Measurements from ENCODE around the gene DPAGT1.
"Not testable (repeated sequence)": the region's sequence is repeated elsewhere in the genome, so short reads cannot be mapped to it uniquely, and the experiment has no call there.

The DPAGT1 gene

DNA sequence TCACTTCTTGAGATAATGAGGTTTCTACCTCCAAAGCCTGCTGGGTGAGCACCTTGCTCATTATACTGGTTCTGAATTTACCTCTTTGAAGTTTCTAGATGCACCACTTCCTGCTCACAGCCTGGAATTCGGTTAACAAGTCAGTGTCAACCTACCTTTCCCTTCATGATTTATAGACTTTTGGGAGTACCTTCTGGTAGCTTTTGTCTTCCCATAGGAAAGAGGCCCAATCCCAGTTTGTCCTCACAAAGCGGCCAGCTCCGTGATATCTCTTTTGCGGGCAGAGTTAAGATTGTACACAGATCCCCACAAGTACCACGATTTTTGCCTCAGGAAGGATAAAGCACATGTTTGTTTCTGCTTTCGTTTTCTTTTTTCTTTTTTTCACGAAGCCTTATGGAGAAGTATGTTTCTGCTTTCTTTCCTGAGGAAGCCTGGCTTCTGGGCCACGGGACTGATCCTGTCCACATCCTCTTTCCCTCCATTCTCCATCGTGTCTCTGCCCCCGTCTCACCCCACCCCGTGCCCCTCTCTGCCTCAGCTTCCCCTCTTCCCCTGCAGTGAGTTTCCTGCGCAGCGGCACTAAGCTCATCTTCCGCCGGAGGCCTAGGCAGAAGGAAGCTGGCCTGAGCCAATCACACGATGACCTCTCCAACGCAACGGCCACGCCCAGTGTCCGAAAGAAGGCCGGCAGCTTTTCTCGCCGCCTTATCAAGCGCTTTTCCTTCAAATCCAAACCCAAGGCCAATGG lies 14.0 kb upstream of the DPAGT1 start:
- DNase-seq, result no peak

DNA sequence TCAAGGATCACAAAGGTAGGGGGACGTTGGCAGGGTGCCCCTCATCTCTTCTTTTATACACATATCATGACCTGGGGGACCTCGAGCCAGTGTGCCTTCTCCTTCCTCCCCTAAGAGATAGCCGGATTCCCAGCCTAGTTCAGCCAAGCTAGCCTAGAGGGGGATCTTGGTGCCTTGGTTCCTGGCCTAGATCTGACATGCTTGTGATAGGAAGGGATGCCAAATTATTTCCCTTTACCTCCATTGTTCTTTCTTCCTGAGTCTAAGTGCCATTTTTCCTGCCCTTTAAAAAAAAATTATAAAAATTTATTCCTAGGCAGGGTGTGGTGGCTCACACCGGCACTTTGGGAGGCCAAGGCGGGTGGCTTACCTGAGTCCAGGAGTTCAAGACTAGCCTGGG lies 12.7 kb upstream of the DPAGT1 start:
- DNase-seq, result no peak

DNA sequence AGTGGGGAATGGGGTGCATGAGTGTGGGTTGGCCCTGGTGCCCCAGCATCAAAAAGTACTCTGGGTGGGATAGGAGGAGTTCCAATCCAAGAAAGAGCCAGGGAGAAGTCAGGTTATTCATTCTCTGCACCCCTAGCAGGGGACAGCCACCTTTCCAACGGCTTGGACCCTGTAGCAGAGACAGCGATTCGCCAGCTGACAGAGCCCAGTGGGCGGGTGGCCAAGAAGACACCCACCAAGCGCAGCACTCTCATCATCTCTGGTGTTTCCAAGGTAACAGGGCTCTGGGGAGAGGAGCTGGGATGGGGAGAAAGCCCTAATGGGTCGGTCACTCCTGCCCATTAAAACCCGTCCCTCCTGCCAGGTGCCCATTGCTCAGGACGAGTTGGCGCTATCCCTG lies 12.1 kb upstream of the DPAGT1 start:
- DNase-seq, result no peak

DNA sequence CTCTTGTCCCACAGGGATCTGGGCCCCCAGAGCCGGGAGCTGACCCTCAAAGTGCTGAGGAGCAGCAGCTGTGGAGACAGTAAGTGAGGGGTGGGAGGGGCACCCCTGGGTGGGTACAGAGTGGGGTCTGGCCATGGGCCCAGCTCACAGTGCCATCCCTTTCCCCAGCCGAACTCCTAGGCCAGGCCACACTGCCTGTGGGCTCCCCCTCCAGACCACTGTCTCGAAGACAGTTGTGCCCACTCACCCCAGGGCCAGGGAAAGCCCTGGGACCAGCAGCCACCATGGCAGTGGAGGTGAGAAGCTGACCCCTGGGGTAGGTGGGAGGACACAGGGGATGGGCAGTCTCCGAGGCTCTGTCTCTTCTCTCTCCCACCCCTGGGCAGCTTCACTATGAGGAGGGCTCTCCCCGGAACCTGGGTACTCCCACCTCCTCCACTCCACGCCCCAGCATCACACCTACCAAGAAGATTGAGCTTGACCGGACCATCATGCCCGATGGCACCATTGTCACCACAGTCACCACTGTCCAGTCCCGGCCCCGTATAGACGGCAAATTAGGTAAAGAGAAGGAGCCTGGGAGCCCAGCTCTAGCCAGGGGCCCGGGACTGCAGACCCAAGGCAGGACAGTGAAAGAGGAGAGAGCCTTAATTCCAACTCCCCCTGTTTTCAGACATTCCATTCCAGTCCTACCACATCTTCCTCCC lies 10.8 kb upstream of the DPAGT1 start:
- DNase-seq, result no peak

DNA sequence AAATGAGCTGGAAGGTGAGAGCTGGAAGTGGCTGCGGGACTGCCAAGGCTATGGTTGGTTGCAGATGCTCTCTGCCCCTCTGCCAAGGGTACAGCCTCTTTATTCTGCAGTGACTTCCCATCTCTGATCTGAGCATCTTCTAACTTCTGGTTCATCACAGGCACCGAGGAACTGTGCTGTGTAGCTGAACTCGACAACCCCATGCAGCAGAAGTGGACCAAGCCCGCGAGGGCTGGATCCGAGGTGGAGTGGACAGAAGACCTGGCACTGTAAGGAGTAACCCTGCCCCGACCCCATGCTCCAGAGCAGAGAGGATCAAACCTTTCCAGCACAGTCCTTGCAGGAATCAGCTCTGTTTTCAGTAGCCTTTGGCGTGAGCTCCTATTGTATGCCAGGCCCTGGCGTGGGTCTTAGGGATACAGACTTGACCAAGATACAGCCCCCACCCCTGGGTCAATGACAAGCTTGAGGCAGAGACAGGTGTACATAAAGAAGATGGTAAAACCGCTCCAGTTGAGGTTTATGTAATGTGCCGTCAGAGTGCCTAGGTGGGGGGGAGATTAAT lies 9.8 kb upstream of the DPAGT1 start:
- no peak for DNase-seq

DNA sequence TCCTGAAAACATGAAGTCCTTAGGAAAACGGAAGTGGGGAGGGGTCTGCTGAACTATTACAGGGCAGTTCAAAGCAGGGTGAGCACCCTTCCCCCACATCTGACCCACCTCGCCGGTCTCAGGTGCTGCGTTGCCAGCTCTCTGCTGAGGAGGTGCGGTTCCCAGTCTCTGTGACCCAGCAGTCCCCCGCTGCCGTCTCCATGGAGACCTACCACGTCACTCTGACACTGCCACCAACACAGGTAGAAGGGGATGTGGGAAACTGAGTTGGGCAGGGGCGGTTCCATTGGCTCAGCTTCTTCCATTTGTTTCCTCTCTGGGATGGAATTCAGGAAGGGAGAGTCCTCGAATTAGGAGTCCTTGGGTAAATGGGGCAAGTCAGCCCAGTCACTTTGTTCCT lies 8.8 kb upstream of the DPAGT1 start:
- DNase-seq, result no peak

DNA sequence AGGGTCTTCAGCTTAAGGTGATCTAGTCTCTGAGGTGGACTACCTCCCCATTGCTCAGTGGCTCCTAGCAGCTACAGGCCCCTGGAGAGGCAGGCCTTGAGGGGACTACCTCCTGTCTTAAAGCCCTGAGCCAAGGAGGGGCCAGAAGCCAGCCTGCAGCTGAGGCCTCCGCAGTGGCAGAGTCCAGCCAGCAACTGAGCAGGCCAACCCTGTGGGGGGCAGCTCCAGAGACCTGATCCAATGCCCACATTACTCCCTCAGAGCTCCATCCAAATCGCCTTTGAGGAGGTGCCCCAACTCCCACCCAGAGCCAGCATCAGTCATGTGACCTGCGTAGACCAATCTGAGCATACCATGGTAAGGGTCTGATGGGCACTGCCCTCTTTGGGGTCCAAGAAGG lies 8.2 kb upstream of the DPAGT1 start:
- DNase-seq, result no peak

DNA sequence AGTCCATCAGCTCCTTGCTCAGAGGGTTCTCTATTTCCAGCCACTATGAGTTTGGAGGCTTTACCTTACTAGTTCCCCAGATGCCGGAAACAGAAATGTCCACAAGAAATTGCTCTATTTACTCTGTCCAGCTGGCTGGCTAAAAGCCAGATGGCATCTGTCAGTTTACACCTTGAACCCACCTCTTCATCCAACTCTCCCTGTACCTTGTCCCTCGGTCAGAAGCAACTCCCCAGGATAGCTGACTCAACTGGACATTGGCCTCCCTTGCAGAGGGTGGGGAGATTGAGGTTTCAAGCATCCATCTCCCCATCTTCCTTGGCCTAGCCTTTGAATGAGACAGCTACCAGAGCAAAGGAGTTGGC lies 7.2 kb upstream of the DPAGT1 start:
- DNase-seq, result no peak

DNA sequence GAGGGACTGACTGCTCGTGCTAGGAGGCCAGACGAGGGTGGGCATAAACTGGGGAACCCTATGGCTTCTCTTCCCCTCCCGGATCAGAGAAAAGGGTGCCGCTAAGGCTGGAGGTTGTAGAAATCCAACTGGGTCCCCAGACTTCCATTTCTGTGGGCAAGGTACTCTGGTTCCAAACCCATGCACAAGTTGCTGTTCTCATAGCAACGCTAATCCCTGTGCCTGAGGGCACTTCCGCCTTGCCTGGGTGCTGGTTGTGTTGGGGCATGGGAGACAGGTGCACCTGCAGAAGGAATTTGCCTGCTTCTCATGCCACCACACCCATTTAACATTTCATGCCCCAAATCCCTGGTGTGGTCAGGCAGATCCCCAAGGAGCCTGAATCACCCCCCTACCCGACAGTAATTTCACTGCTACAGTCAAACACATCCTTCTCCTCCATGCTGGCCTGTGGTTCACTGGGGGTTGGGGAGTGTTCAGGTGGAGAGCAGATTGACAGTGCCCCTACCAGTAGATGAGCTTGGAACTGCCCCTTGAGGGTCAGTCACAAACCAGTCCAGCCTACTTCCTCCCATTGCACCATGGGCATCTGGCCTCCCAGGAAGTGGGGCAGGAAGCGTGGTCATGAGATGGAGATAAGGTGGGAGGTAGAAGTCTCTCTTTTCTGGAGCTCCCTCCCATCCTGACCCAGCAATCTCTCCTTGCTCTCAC lies 6.6 kb upstream of the DPAGT1 start:
- DNase-seq, result no peak

DNA sequence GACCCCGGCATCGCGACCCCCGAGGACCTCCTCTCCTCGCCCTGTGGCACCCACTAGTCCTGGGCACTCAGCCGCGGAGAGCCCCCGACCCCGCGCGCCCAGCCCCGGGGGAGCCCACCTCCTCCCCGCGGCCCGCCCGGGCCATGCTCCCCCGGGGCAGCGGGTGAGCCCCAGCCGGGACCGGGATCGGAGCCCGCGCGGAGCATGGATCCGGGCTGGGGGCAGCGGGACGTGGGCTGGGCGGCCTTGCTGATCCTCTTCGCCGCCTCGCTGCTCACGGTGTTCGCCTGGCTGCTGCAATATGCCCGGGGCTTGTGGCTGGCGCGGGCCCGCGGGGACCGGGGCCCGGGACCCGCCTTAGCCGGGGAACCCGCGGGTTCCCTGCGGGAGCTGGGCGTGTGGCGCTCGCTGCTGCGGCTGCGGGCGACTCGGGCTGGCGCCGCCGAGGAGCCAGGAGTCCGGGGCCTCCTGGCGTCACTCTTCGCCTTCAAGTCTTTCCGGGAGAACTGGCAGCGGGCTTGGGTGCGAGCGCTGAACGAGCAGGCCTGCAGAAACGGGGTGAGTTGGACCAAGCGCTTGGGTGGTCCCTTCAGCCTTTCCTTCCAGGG lies 6.0 kb upstream of the DPAGT1 start:
- no peak for DNase-seq

DNA sequence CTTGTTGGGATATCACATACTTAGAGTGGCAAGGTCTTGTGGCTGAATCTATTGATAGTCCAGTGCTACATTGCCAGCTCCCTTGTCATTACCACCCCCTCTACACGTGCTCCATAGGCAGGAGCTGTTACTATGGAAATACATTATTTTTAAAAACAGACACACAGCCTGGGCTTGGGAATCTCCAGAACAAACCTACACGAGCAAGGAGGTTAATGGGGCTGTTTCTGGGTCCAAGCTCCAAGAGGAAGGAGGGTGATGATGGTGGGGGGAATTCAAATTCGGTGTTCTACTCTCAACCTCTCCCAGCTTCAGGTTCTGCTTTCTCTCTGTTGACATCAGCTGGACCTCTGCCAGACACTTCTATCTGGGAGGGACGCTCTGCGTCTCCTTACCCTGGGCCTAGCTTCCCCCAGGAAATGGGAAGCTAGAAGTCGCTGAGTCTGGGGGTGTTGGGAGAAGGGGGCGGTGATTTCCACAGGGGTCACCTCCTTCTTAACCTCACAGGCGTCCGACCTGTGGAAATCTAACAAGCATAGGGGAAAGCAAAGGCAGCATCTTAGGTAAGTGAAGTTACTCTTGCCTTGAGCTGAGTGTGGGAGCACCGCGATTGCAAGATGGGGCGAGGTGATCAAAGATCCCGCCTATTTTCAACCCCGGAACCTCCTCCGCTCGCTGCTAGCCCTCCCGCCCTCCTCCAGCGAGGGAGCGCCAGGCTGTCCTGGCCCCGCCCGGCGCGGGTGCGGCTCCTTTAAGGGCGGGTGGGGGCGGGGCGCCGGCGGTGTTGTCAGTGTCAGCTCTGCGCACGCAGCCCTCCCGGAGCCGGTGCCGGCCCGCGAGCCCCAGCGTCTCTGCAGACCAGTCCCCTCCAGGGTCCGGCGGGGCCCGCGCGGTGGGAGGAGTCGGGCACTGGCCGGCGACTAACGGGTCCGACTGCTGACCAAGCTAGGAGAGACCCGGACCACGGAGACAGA lies 5.2 kb upstream of the DPAGT1 start, which contains the start of gene C2CD2L:
Gene C2CD2L (plus strand): TSS at position 781 of the 974 bp plus-strand sequence. CDS start 398 bp downstream, outside the sequence.
- peak; percentile 75 for DNase-seq

DNA sequence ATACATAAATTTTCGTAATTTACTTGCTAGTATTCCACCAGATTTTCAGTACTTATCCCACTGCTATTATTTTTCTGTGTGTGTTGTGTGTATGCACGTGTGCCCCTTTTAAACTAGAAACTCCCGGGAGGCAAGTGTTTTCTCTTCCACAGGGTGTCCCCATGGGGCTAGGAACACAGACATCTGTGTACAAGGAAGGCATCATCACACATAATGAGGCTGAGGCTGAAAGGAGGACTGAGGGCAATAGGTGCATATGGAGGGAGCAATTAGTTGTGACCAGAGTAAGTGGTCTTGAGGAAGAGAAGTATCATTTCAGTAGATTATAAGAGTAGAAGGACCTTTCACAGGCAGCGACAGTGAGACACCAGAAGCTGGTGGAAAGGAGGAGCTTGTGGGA lies 2.1 kb upstream of the DPAGT1 start:
- no peak for DNase-seq

DNA sequence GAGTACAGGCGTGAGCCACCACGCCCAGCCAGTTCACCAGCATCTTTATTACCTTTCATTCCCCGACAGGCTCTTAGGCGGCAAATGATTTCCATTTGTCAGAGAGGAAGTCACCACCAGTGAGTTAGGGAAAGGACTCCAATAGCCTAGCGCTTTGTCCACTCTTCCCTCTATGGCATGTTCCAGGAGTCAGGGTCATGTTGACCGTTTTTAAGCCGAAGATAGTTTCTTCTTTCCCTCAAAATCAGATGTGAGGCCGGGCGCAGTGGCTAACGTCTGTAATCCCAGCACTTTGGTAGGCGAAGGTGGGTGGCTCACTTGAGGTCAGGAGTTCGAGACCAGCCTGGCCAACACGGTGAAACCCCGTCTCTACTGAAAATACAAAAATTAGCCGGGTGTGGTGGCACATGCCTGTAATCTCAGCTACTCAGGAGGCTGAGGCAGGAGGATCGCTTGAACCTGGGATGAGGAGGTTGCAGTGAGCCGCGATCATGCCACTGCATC lies 1.6 kb upstream of the DPAGT1 start:
- not testable (repeated sequence) for DNase-seq

DNA sequence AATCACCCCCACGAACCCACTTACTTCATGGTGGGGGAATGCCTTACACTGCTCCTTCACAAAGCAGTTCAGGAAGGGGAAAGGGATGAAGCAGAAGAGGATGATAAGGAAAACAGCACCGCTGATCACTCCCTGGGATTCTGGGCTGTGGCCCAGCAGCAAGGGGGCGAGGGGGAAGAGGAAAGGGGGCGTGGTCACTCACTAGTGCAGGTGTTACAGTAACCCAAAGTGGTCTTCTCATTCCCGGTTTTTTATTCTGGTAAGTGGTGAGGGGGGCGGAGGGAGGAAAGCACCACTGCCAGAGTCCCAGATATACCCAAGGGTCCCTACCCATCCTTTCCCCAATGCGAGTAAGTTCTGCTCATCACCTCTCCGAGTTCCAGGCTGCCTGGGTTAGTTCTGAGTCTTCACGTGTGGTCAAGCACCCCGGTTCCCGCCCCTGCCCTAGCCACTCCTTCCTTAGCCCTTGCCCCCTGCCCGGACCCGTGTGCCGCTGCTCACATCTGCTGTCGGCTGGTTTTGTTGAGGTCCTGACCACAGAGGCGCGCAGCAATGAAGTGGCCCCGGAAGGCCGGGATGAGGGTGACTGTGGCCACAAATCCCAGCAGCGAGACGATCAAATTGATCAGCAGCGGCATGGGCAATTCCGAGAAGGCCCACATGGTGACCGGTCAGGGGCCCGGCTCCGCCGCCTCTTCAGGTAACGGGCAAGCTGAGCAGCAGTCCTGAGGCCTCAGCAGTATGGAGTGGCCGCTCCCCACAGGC lies 477 bp downstream of the DPAGT1 start:
- no peak for DNase-seq

DNA sequence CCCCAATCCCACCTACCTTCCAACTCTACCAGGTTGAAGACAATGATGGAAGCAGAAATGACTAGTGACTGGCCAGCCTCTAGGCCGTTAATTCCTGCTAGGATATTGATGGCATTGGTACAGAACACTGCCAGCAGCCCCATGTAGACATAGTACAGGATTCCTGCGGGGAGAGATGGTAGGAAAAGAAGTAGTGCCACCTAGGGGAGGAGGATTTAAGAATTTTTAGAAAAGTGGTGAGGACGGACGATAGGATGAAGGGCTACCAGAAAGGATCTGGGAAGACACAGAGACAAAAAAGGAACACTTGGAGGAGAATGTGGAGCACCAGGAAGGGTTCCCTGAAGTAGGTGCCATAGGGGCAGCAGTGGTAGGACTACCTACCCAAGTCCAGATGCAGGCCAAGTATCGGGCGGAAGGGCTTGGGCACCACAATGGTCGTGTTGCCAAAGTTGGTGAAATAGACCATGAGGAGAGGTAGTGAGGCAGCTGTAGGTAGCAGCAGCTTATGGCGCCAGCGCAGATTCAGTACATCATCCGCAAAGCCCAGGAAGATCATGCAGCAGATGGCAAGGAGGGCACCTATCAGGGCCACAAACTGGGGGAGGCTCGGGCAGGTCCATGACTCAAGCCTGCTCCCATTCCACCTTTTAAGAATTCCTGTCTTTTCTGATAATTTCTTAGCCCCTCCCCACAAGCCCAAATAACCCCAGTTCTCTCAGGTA lies 1.2 kb downstream of the DPAGT1 start:
- DNase-seq, result no peak

DNA sequence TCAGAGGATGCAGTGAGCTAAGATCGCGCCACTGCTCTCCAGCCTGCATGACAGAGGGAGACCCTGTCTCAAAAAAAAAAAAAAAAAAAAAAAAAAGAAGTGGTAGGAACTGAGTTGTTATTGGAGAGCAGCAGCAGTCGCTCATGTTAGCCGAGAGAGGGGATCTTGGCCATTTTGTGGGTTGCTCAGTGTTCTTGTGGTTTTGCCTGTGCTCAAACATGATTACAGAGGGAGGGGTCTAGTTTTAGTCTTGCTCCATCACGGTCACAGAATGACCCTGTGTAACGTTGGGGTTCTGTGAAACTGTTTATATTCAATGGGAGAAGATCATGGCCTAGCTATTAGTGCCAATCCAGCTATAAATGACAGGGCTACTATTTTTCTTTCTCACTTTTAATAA lies 1.9 kb downstream of the DPAGT1 start:
- DNase-seq, result no peak

DNA sequence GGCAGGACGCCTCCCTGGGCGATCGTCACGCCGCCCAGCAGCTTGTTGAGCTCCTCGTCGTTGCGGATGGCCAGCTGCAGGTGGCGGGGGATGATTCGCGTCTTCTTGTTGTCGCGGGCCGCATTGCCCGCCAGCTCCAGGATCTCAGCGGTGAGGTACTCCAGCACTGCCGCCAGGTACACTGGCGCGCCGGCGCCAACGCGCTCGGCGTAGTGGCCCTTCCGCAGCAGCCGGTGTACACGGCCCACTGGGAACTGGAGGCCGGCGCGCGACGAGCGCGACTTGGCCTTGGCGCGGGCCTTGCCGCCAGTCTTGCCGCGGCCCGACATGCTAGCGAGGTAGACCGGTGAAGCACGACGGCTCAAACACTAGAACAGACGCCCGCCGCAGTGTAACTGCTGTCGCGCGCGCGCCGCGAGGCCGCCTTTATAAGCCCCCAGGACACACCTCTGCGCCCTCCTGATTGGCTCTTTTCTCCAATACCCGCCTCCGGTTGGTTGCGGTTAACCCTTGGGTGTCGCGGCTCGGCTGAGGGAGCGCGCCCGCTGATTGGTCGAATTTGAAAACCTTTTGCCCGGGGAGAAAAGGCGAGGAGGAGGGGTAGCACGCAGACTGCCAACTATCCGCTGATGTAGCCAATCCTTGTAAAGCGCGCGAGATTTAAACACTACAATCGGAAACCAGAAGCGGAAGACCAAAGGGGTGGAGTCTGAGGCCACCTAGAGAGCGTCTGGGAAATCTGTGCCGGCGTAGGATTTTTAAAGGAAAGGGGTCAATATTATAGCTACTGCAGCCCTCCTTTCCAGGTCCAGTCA lies 6.4 kb downstream of the DPAGT1 start:
- peak; percentile 98 for DNase-seq

DNA sequence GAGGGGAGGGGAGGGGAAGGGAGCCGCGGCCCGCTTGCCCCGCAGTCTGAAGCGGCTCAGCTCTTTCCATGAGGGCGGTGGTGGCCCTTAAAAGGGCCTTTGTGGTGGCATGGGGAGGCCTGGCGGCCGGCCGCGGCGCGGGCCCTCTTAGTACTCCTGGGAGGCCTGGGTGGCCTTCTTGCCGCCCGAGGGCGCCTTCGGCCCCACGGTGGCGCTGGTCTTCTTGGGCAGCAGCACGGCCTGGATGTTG lies 6.9 kb downstream of the DPAGT1 start:
- DNase-seq, result peak; percentile 58

DNA sequence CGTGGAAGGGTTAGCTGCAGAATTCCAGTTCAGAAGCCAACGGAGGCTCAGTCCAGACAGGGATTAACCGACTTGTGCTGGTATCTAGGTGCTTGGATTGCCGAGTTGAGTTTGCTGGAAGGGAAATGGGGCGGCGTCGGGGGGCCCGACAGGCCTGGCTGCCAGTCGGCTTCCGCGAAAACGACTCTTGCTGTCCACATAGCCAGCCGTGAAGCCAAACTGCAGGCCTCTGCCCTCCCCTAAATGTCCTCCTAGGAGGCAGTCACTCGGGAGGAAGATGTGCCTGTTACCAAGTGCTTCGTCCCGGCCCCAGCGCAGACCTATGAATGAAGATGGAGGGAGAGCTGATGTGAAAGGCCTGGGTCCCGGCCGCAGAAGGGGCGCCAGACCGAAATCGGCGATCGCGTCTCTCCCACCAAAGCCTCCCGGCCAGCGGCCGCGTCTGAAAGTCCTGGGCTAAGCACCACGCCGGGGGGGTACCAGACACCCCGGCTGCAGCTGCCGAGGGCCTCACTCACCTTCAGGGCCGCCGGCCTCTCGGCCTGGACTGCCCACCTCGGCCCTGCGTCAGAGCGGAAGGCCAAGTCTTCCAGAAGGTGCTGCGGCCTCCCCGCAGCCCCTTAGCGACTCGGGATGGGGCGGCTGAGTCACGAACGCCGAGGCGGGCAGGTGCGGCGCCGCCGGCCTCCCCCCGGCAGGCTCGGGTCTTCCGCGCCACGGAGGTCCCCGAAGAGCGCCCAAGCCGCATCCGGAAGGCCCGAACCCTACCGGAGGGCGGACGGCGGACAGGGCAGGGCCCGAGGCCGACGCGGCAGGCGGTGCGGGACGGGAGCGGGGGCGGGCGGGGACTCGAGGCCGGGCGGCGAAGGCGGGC lies 7.5 kb downstream of the DPAGT1 start:
- no peak for DNase-seq
